ENCODE measurements around the gene PWWP2B. TPM values are rescaled to one million over a fixed set of nuclear protein-coding genes. Genes with fewer than 3 reads are reported as not detected.
"Not testable (repeated sequence)": the region's sequence is repeated elsewhere in the genome, so short reads cannot be mapped to it uniquely, and the experiment has no call there.

PWWP2B gene
- total RNA-seq, 4 donors from 2014 or later = 28.3 to 33.1 (median 28.9) TPM

DNA sequence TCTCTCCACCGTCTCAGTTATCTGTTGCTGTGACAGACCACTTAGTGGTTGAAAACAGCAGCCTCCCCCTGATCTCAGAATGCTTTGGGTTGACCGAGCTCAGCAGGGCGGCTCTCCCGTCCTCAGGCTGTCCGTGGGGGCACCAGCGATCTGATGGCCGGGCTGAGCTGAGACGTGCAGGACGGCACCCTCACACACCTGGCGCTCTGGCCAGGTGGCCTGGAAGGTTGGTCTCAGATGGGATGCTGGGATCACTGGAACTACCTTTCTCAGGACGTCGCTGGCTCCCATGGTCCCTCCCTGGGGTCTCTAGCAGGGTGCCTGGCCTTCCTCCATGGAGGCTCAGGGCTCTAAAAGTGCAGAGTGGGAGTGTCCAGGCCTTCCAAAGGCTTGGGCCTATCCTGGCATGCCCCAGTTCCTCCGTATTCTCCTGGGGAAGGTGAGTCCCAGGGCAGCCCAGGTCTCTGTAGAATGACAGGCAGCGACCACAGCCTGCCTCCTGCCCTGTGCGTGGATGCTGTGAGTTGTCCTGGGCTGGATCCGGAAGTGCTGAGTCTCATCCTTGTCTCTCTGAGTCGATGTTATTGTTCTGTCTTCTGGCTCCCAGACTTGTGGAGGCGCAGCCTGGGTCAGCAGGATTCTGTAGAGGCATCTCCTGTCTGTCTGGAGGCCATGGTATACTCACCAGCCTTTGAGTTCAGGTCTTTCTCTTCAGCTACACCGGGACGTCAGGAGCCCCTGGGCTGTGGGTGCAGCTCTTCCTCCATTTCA is 12.2 kb upstream of the PWWP2B start:
- 85 to 89% methylated on average over 20 of the region's 20 CpGs for WGBS, 2 donors
- TF ChIP-seq, protein P1, sequence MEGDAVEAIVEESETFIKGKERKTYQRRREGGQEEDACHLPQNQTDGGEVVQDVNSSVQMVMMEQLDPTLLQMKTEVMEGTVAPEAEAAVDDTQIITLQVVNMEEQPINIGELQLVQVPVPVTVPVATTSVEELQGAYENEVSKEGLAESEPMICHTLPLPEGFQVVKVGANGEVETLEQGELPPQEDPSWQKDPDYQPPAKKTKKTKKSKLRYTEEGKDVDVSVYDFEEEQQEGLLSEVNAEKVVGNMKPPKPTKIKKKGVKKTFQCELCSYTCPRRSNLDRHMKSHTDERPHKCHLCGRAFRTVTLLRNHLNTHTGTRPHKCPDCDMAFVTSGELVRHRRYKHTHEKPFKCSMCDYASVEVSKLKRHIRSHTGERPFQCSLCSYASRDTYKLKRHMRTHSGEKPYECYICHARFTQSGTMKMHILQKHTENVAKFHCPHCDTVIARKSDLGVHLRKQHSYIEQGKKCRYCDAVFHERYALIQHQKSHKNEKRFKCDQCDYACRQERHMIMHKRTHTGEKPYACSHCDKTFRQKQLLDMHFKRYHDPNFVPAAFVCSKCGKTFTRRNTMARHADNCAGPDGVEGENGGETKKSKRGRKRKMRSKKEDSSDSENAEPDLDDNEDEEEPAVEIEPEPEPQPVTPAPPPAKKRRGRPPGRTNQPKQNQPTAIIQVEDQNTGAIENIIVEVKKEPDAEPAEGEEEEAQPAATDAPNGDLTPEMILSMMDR (IDR thresholded peaks at IDR 0.05) = no peak
- no peak for TF ChIP-seq POLR2A (IDR thresholded peaks at IDR 0.05)
- no peak overlapping the region for H3K4me3 ChIP-seq (ENCODE audit: low read depth, poor library complexity, severe bottlenecking)
- peak in 1 of 2 donors; percentile 77 for DNase-seq (ENCODE audit: low spot score in 2 of 2)
- intact Hi-C loops (cut with DNase I; ENCODE audit: low total_unique reads) = no loop called here

DNA sequence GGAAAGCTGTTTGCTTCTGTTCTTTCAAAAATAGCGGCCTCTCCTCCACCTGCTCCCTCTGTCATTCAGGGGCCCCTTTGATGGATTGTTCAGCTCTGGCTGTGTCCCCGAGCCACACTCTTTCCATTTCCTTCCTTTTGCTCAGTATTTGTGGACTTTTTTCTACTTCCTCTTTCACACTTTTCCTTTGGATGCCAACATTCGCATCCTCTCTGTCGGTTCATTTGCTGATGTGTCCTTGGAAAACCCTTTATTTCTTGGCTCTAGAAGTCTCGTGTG is 11.7 kb upstream of the PWWP2B start:
- H3K4me3 ChIP-seq (ENCODE audit: low read depth, poor library complexity, severe bottlenecking) = no peak overlapping the region
- 48 to 55% methylated on average over 5 of the region's 5 CpGs for WGBS, 2 donors
- no peak for TF ChIP-seq POLR2A (IDR thresholded peaks at IDR 0.05)
- TF ChIP-seq, protein P1 (IDR thresholded peaks at IDR 0.05) = no peak
- peak in 1 of 2 donors; percentile 31 for DNase-seq (ENCODE audit: low spot score in 2 of 2)
- intact Hi-C loops (cut with DNase I; ENCODE audit: low total_unique reads) = no loop called here

DNA sequence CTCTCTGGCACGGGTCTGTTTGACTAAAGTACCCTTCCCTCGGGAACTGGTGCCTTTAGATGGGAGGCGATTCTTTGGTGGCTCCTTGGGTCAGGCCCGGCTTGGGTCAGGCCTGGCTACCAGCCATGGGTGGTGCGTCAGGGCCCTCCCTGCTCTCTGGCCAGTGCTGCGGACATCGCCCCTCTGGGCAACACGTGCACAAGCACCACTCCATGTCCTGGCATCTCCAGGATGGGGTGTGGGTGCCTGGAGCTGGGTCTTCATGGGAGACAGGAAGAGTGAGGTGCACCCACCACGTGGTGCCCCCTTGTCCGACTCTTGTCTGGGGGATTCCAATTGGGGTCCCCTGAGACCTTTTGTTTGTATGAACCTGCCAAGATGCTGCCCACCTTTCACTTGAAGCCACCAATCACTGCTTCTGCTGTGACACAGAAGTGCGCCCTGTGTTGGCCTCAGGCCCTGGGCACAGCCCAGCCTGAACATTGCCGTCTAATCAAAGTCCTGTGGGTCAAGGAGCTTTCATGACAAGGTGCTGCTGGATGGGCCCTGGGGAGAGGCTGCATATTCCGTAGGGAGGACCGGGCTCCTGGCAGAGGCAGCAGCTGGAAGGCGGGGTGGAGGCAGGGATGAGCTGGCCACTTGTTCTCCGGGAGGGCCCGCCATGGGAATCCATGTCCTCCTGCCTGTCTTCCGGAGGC is 11.1 kb upstream of the PWWP2B start:
- no peak for TF ChIP-seq POLR2A (IDR thresholded peaks at IDR 0.05)
- TF ChIP-seq, protein P1 (IDR thresholded peaks at IDR 0.05) = no peak
- peak in 1 of 2 donors; percentile 83 for DNase-seq (ENCODE audit: low spot score in 2 of 2)
- H3K4me3 ChIP-seq (ENCODE audit: low read depth, poor library complexity, severe bottlenecking) = no peak overlapping the region
- intact Hi-C loops (cut with DNase I; ENCODE audit: low total_unique reads) = loop anchor here (2.0 kb wide), 1 partner anchor 67 kb away; no protein-coding TSS in a partner anchor
- 82 to 87% methylated on average over 17 to 18 of the region's 18 CpGs for WGBS, 2 donors

DNA sequence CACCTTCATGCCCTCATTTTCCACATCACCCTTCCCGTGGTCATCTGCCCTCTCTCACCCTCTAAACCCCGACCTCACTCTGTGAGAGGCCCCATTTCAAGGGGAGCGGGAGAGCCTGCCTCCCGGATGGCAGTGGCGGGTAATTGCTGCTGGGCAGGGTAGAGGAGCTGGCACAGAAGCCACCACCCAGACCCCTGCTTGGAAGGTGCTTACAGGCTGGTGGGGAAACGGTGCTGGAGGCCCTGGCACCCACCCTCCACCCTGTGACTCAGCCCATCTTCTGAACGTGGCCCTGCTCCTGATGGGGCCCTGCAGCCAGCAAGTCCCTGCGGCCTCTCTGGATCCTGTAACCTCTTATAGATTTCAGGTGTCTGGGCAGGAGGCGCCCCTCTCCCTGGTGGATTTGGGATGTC is 10.6 kb upstream of the PWWP2B start:
- WGBS, 2 donors = 72 to 83% methylated on average over 9 of the region's 9 CpGs
- peak in 1 of 2 donors; percentile 78 for DNase-seq (ENCODE audit: low spot score in 2 of 2)
- no peak for TF ChIP-seq POLR2A (IDR thresholded peaks at IDR 0.05)
- TF ChIP-seq, protein P1 (IDR thresholded peaks at IDR 0.05) = no peak
- no peak overlapping the region for H3K4me3 ChIP-seq (ENCODE audit: low read depth, poor library complexity, severe bottlenecking)
- intact Hi-C loops (cut with DNase I; ENCODE audit: low total_unique reads) = loop anchor here (2.0 kb wide), 1 partner anchor 66 kb away; no protein-coding TSS in a partner anchor

DNA sequence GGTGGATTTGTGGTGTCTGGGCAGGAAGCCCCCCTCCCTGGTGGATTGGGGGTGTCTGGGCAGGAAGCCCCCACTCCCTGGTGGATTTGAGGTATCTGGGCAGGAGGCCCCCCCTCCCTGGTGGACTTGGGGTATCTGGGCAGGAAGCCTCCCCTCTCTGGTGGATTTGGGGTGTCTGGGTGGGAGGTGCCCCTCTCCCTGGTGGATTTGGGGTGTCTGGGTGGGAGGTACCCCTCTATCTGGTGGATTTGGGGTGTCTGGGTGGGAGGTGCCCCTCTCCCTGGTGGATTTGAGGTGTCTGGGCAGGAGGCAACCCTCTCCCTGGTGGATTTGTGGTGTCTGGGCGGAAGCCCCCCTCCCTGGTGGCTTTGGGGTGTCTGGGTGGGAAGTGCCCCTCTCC is 10.1 kb upstream of the PWWP2B start:
- 83 to 100% methylated on average over 1 of the region's 1 CpG for WGBS, 2 donors
- intact Hi-C loops (cut with DNase I; ENCODE audit: low total_unique reads) = loop anchor here (2.0 kb wide), 1 partner anchor 66 kb away; no protein-coding TSS in a partner anchor
- H3K4me3 ChIP-seq (ENCODE audit: low read depth, poor library complexity, severe bottlenecking); DNase-seq (ENCODE audit: low spot score in 2 of 2): not testable (repeated sequence)

DNA sequence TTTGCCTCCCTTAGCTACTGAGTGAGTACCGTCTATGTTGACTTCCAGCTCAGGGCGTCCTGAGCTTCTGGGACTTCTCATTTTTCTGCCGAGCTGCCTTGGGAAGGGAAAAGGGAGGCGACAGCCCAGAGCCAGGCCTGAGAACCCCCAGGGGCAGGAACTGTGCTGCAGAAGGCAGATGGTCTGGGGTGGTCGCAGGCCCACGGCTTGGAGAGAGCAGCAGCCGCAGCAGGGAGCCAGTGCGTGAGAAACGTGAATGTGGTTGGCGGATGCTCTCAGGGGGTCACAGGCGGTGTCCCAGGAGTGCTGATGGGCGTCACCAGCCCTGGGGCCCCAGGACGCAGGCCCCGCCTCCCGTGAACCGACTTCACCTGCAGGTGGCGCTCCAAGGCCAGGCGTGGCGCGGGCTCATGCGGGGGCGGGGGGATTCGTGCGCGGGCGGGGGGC is 9.2 kb upstream of the PWWP2B start:
- 2 to 10% methylated on average over 9 to 12 of the region's 26 CpGs for WGBS, 2 donors
- DNase-seq (ENCODE audit: low spot score in 2 of 2) = peak in 1 of 2 donors; percentile 93
- H3K4me3 ChIP-seq (ENCODE audit: low read depth, poor library complexity, severe bottlenecking) = no peak overlapping the region
- TF ChIP-seq, protein P1 (IDR thresholded peaks at IDR 0.05) = no peak
- TF ChIP-seq POLR2A (IDR thresholded peaks at IDR 0.05) = no peak
- intact Hi-C loops (cut with DNase I; ENCODE audit: low total_unique reads) = loop anchor here (2.0 kb wide), 1 partner anchor 65 kb away; no protein-coding TSS in a partner anchor
